Gastrocnemius medialis (tissue), 4 donors: ENCODE results near the gene ZNF335. TPM values are rescaled to one million over a fixed set of nuclear protein-coding genes. Genes with fewer than 3 reads are reported as not detected.
A peak's percentile ranks its signal among the peaks of the same experiment; 100 is the strongest.

Experiments
- ATAC-seq, 2 donors: fragments of 150-250 bp; one replicate each; pipeline ENCODE4 v1.9.1; 2016
- DNase-seq, 2 donors: peaks; one replicate each; pipeline ENCODE4 v3.0.0-alpha.2; 2019
- H3K27ac ChIP-seq, 4 donors: fragments of 200-600 bp; sonication (generic); 1 replicate in 1 of 4; 2 replicates in 3 of 4; pipeline ENCODE4 v1.5.1; 2016 to 2018; ENCODE audit warnings: mild to moderate bottlenecking in 2 of 4, moderate library complexity in 1 of 4
- H3K27me3 ChIP-seq, 3 donors: fragments of 200-600 bp; sonication (generic) in 2 of 3; 1 replicate in 1 of 3; 2 replicates in 2 of 3; pipeline versions ENCODE4 v1.5.1 to v1.6.0; 2016 to 2019; ENCODE audit warnings: mild to moderate bottlenecking in 1 of 3, moderate library complexity in 1 of 3
- H3K36me3 ChIP-seq, 2 donors: fragments of 200-600 bp; sonication (generic) in 1 of 2; one replicate each; pipeline ENCODE4 v1.5.1; 2017 to 2018
- H3K4me1 ChIP-seq, 2 donors: fragments of 200-600 bp; sonication (generic) in 1 of 2; one replicate each; pipeline ENCODE4 v1.5.1; 2016 to 2017; ENCODE audit warnings: mild to moderate bottlenecking in 2 of 2
- H3K4me3 ChIP-seq, 4 donors: fragments of 200-600 bp; sonication (generic) in 3 of 4; 1 replicate in 1 of 4; 2 replicates in 3 of 4; pipeline ENCODE4 v1.5.1; 2016 to 2019; ENCODE audit warnings: mild to moderate bottlenecking in 2 of 4
- H3K9me3 ChIP-seq, 3 donors: fragments of 200-600 bp; sonication (generic) in 2 of 3; 1 replicate in 1 of 3; 2 replicates in 2 of 3; pipeline ENCODE4 v1.5.1; 2016 to 2019
- CTCF ChIP-seq, 5 experiments: fragments of 450-650 bp in 3 of 5; fragments of 200-600 bp in 2 of 5; sonication (generic) in 2 of 5; IDR thresholded peaks in 4 of 5; conservative IDR thresholded peaks in 1 of 5; 1 replicate in 4 of 5; 2 replicates in 1 of 5; pipeline ENCODE4 v1.5.1; 2016 to 2019; ENCODE audit warnings: antibody characterized with exemption in 5 of 5, mild to moderate bottlenecking in 3 of 5, moderate library complexity in 3 of 5
- POLR2A ChIP-seq, 2 donors: fragments of 450-650 bp; IDR thresholded peaks; one replicate each; pipeline ENCODE4 v1.6.1; 2017; ENCODE audit warnings: antibody characterized with exemption in 2 of 2, mild to moderate bottlenecking in 2 of 2, moderate library complexity in 2 of 2
- in situ Hi-C, 4 donors: fragments of 200-750 bp; cut with MboI; loops; one replicate each; pipeline versions ENCODE4 v1.15.0 to v1.8.0; 2017; ENCODE audit warnings: low sequenced_read_pairs in 4 of 4
- intact Hi-C: fragments of 100-400 bp; cut with DNase I; formaldehyde crosslinking; loops from one replicate; pipeline ENCODE4 v1.15.1; 2023; ENCODE audit warnings: low total_unique reads
- total RNA-seq, 4 donors: library from RNA; depleted of rRNA; stranded (reverse); fragments of >200 nt; gene quantifications; one replicate each; pipeline versions ENCODE4 v1.1.0 to v1.2.3, GENCODE V29; 2016

ZNF335 gene
- total RNA-seq, 4 donors from 2014 or later: 8.3 to 19.1 (median 12.7) TPM

- TF ChIP-seq POLR2A (IDR thresholded peaks at IDR 0.05) (peak in 1 of 2 donors; percentile 57), CTCF (IDR thresholded peaks at IDR 0.05 in 4 of 5, conservative IDR thresholded peaks at IDR 0.05 in 1 of 5) (no peak)
- DNase-seq (peak; percentile 81 to 91), ATAC-seq (peak; percentile 65 to 89)
- no peak overlapping the region for H3K4me3 ChIP-seq
- intact Hi-C loops (no loop called here), in situ Hi-C loops (loop anchor here in 1 of 4 donors (10.0 kb wide), 1 partner anchor 122 kb away; the partner anchor contains the start of gene TNNC2)
- no peaks in the 10 kb centered on the region for H3K27me3 ChIP-seq
- peaks cover 0 to 82% of the 10 kb centered on the region in 2 donors for H3K36me3 ChIP-seq
- H3K27ac ChIP-seq: peak overlapping the region; percentile 86 to 96 (median 92)
- H3K9me3 ChIP-seq: no peaks in the 10 kb centered on the region
- H3K4me1 ChIP-seq: peaks cover 15 to 35% of the 10 kb centered on the region in 2 donors
These were observed 25.6 kb downstream of the ZNF335 start for GRCh38 chr20:45946149-45946970.

DNA sequence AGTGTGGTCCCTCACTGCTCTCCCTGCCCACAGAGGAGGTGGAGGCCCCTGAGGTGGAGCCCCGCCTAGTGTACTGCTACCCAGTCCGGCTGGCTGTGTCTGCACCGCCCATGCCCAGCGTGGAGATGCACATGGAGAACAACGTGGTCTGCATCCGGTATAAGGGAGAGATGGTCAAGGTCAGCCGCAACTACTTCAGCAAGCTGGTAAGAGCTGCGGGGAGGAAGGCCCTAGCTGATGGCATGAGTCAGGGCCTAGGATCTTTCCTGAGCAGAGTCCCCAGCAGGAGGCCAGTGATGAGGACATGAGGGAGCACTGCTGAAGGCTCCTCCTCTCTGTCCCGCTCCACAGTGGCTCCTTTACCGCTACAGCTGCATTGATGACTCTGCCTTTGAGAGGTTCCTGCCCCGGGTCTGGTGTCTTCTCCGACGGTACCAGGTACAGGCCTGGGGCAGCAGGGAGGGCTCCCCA, 26.3 kb downstream of the ZNF335 start:
- in situ Hi-C loops (loop anchor here in 1 of 4 donors (10.0 kb wide), 1 partner anchor 121 kb away; the partner anchor contains the start of gene TNNC2), intact Hi-C loops (no loop called here)
- TF ChIP-seq CTCF (IDR thresholded peaks at IDR 0.05 in 4 of 5, conservative IDR thresholded peaks at IDR 0.05 in 1 of 5) (no peak), POLR2A (IDR thresholded peaks at IDR 0.05) (no peak)
- H3K27ac ChIP-seq: peak overlapping the region; percentile 86 to 96 (median 92)
- ATAC-seq (no peak), DNase-seq (no peak)
- H3K4me3 ChIP-seq: no peak overlapping the region
- H3K27me3 ChIP-seq: no peaks in the 10 kb centered on the region
- H3K4me1 ChIP-seq: peaks cover 15 to 35% of the 10 kb centered on the region in 2 donors
- no peaks in the 10 kb centered on the region for H3K9me3 ChIP-seq
- peaks cover 0 to 82% of the 10 kb centered on the region in 2 donors for H3K36me3 ChIP-seq

GRCh38 chr20:45944965-45945677, 26.9 kb downstream of the ZNF335 start:
- in situ Hi-C loops (loop anchor here in 1 of 4 donors (10.0 kb wide), 1 partner anchor 120 kb away; the partner anchor contains the start of gene TNNC2), intact Hi-C loops (no loop called here)
- H3K36me3 ChIP-seq: peaks cover 0 to 82% of the 10 kb centered on the region in 2 donors
- H3K27me3 ChIP-seq: no peaks in the 10 kb centered on the region
- TF ChIP-seq POLR2A (IDR thresholded peaks at IDR 0.05) (no peak), CTCF (IDR thresholded peaks at IDR 0.05 in 4 of 5, conservative IDR thresholded peaks at IDR 0.05 in 1 of 5) (peak in 1 of 5 experiments; percentile 21)
- peak overlapping the region; percentile 86 to 96 (median 92) for H3K27ac ChIP-seq
- peaks cover 15 to 35% of the 10 kb centered on the region in 2 donors for H3K4me1 ChIP-seq
- peak overlapping the region in 1 of 4 donors; percentile 2 for H3K4me3 ChIP-seq
- ATAC-seq (no peak), DNase-seq (no peak)
- no peaks in the 10 kb centered on the region for H3K9me3 ChIP-seq

DNA sequence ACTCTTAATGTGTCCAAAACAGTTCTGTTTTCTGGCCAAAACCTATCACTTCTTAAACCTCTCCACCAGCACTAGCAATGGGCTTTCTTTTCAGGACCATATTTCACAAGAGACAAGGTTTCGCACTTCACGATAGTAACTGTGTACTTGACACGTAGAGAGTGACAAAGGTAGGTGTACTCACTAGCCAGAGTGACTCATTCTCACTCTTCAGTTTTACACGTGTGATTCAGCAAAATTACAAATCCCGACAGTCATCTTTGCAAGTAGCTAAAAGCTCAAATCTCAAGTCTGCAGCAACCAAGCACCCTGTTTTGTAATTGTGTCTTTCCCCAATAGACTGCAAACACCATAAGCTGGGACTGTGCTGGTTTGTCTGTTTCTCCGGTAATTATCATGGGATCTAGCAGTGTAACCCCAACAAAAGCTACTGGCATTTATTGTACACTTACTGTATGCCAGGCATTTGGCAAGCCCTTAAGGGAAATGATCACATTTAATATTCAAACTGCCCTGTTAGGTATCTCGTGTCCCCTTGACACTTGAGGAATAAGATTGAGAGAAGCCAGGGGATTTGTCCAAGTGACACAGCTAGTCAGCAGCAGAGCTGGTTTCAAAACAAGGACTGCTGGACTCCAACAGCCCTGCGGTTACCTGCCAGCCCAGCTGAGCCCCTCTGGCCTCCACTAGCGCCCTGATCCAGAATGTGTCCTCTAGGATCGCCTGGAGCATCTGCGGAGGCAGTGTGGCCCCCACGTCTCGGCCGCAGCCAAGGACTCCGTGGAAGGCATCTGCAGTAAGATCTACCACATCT, 27.6 kb downstream of the ZNF335 start:
- intact Hi-C loops (no loop called here), in situ Hi-C loops (loop anchor here in 1 of 4 donors (10.0 kb wide), 1 partner anchor 120 kb away; the partner anchor contains the start of gene TNNC2)
- TF ChIP-seq CTCF (IDR thresholded peaks at IDR 0.05 in 4 of 5, conservative IDR thresholded peaks at IDR 0.05 in 1 of 5) (no peak), POLR2A (IDR thresholded peaks at IDR 0.05) (peak in 1 of 2 donors; percentile 40)
- Histone ChIP-seq H3K27me3 (no peaks in the 10 kb centered on the region), H3K27ac (peak overlapping the region; percentile 86 to 96 (median 92)), H3K4me1 (peaks cover 15 to 35% of the 10 kb centered on the region in 2 donors), H3K36me3 (peaks cover 0 to 82% of the 10 kb centered on the region in 2 donors), H3K4me3 (peak overlapping the region in 1 of 4 donors; percentile 2), H3K9me3 (no peaks in the 10 kb centered on the region)
- DNase-seq: no peak
- peak; percentile 78 to 80 for ATAC-seq
